ENCODE results near the gene LCNL1.

- no peak for TF ChIP-seq POLR2AphosphoS5 (IDR thresholded peaks at IDR 0.05; ENCODE audit: low read depth, low read length)
- no peak for TF ChIP-seq CTCF (IDR thresholded peaks at IDR 0.05)
These were observed 20.6 kb upstream of the LCNL1 start for GRCh38 chr9:136962163-136962562.

All from Panc1 (cell line).